HS-5 (cell line): ENCODE results near the gene CPNE4.
"Not testable (repeated sequence)": the region's sequence is repeated elsewhere in the genome, so short reads cannot be mapped to it uniquely, and the experiment has no call there.

Source experiments
- DNase-seq: peaks from one replicate; pipeline ENCODE4 v3.0.0-alpha.2; 2012; ENCODE audit warnings: low read depth

The CPNE4 gene

GRCh38 chr3:132016061-132017041 lies 18.5 kb downstream of the CPNE4 start:
- no peak for DNase-seq

DNA sequence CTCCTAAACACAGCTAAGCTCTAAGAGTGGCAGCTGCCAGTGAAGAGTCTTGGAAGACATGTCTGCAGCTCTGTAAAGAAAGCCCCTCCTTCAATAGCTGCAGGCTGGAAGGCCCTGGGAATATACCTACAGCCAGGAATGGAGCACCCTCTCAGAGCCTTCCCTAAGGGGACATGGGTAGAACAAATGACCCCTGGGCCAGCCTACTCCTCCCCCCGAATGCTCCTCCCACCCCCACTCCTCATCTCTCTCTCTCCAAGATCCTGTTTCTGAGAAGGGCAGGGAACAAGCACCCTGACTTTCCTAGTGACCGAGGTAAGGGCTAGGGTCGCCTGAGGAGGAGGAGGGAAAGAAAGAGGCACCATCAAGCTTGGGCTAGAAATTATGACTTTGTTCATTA lies 20.7 kb downstream of the CPNE4 start:
- DNase-seq = no peak

- DNase-seq = no peak
These were observed 25.6 kb downstream of the CPNE4 start for GRCh38 chr3:132009241-132009640.

DNA sequence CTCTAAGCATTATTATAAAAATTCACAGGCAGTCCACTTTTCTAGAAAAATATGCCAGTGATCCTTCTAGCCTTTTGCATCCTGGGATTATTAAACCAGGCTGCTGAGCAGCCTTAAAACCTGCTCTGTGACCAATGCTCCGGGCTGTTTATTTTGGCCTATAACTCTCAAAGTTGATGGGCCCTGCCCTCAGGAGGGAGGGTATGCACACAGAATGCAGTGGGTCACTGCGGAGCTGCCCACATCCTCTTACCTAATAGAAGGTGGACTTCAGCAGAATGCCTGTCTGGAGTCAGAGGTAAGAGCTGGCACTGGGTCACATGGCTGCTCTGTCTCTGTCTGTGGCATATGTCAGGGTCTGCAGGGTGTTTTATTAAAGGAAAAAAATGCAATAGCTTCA lies 26.0 kb downstream of the CPNE4 start:
- no peak for DNase-seq

DNA sequence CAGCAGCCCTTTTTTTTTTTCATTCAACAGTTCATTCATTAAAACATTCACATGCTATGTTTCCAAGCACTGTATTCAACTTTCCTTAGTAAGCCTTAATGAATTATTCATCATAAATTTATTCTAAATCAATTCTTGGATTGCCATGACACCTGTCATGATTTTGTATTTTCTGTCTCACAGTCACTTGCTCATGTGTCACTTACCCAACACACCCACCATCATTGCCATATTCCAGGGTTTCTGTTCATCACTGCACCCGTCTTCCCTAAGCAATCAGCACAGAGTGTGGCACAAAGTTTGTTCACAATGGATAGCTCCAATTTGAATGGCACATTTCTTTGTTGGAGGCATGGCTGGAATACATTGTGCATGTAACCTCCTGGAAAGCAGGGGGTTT lies 27.2 kb downstream of the CPNE4 start:
- DNase-seq = no peak

GRCh38 chr3:132006605-132007204 lies 28.1 kb downstream of the CPNE4 start:
- DNase-seq = no peak

DNA sequence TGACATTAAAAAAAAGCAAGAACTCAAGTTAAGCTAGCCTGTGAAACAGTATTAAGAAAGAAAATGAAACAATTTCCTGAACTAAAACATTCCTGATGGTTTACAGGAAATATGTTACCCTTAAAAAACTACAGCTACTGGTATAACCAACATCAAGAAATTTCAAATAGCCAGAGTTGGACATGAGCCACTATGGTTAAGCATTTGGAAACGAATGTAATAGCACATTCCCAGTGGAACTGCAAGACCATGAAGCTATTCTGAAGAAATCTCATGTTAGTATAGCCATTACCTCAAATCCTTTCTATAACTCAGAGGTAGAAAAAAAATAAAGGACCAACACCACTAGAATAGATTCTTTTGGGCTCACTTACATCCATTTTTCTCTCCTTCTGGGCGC lies 30.2 kb downstream of the CPNE4 start:
- DNase-seq = peak; percentile 41

DNA sequence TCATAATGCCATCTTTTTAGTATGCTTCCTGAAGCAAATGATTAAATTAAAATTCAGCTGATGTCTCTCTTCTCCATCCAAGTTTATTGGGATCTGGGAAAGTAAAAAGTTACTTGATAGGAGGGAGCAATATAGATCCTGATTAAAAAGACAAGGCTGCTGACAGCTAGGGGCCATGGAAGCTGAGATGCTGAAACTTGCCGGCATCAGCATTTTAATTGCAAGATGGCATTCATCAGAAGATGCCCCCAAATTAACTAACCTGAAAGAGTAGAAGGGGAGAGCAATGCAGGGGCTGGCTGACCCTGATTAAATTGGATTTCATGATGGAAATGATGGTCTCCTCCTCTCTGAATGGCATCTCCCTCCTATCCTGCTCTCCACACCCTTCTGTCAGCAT lies 31.1 kb downstream of the CPNE4 start:
- no peak for DNase-seq

GRCh38 chr3:132001999-132002398 lies 32.8 kb downstream of the CPNE4 start:
- DNase-seq = no peak

DNA sequence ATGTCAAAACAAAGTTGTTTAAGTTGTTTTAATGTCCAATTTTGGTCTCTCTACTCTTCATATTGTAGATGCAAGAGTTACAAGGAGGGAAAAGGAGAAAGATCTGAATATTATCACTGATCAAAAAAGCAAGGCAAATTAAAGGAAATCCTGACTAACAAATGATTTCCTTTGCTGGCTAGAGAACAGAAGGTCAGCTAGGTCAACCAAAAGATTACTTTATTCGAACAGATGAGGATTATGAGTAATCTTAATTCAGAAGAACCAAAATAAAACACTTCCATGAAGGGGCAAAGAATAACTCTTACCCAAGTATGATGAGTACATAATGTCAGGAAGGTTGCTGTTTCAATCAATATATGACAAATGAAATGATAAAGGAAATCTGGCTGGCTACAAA lies 33.8 kb downstream of the CPNE4 start:
- no peak for DNase-seq

GRCh38 chr3:131998027-131998426 lies 36.8 kb downstream of the CPNE4 start:
- DNase-seq = no peak

DNA sequence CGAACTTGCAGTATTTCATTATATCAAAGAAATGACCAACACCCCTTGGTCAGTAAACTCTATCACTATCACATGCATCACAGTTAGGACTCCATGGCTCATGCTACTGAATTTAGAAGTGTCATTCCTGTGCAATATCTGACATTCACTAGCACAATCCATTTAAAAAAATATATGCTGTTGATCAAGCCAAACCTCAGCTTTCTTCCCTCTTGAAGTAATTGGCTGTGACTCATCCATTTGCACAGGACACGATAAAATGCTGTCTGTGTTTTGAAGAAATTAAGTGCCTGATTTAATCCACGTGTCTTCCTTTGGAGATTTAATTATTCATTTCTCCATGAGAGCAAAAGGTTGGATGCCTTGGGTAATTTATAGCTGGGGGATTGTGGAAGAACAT lies 38.9 kb downstream of the CPNE4 start:
- DNase-seq = no peak

- DNase-seq = no peak
These were observed 45.5 kb downstream of the CPNE4 start for GRCh38 chr3:131989318-131989717.

- no peak for DNase-seq
These were observed 46.6 kb downstream of the CPNE4 start for GRCh38 chr3:131988209-131988608.

DNA sequence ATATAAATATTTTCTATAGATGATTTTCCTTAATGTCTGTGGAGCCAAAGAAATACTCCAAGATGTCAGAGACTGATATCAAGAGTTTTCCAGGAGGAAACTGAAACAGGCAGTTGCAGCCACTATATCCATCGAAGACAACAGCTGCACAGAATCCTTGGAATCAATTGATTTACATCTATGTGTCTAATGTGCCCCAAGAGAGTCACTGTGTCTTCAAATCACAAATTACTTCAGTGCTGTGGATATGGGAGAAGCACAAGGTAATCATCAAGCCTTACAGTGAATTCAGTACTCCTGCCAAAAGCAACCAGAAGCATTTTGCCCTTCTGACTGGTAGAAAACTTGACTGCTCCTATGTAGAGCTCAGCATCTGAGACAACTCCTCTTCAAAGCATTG lies 51.1 kb downstream of the CPNE4 start:
- no peak for DNase-seq

GRCh38 chr3:131981323-131981722 lies 53.5 kb downstream of the CPNE4 start:
- no peak for DNase-seq

- no peak for DNase-seq
These were observed 58.4 kb downstream of the CPNE4 start for GRCh38 chr3:131976448-131976847.

- DNase-seq = no peak
These were observed 59.8 kb downstream of the CPNE4 start for GRCh38 chr3:131975047-131975446.

GRCh38 chr3:131973731-131974130 lies 61.1 kb downstream of the CPNE4 start:
- no peak for DNase-seq

DNA sequence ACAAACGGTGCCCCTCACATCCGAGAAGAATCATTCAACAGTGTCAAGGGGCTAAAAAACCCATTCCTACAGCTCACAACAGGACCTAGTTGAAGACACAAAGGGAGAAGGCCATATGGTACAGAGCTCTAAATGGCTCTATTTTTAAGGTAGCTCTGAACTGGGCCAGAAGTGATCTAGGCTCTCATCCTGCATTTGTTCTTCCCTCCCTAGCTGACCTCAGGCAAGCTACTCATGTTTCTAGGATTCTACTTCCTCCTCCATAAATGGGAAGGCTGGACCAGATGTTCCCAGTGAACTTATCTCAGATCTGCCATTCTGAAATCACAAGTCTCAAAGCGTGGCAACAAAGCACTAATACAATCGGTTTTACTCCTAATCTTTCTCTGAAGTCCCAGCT lies 62.3 kb downstream of the CPNE4 start:
- no peak for DNase-seq

- no peak for DNase-seq
These were observed 62.7 kb downstream of the CPNE4 start for GRCh38 chr3:131972091-131972490.

- not testable (repeated sequence) for DNase-seq
These were observed 71.4 kb downstream of the CPNE4 start for GRCh38 chr3:131963442-131963841.

- DNase-seq = no peak
These were observed 71.8 kb downstream of the CPNE4 start for GRCh38 chr3:131962982-131963381.

GRCh38 chr3:131960324-131960723 lies 74.5 kb downstream of the CPNE4 start:
- DNase-seq = peak; percentile 15
